Neural cell (in vitro differentiated cells): ENCODE results near the gene CPM. TPM values are rescaled to one million over a fixed set of nuclear protein-coding genes. Genes with fewer than 3 reads are reported as not detected.

Experiments used
- H2AFZ ChIP-seq: fragments of 200-600, 300-800 bp; sonication (generic), shearing (Covaris generic); 2 replicates; pipeline ENCODE4 v1.6.0; 2014; ENCODE audit warnings: low read depth, mild to moderate bottlenecking, antibody characterized with exemption, low read length, moderate library complexity
- H3F3A ChIP-seq: fragments of 200-600 bp; shearing (Covaris generic); 2 replicates; pipeline ENCODE4 v1.6.1; 2016; ENCODE audit warnings: mild to moderate bottlenecking, moderate library complexity, mixed read lengths, antibody characterized with exemption, low read length; ENCODE audit not compliant: insufficient read depth, poor library complexity, severe bottlenecking
- H3K27ac ChIP-seq: fragments of 200-600, 300-800 bp; sonication (generic), shearing (Covaris generic); 2 replicates; pipeline ENCODE4 v1.5.1; 2014; ENCODE audit warnings: mild to moderate bottlenecking, low read length, moderate library complexity
- H3K27me3 ChIP-seq: fragments of 300-800, 200-600 bp; sonication (generic), shearing (Covaris generic); 2 replicates; pipeline ENCODE4 v1.6.0; 2014; ENCODE audit warnings: mild to moderate bottlenecking, low read depth, low read length, moderate library complexity; ENCODE audit not compliant: insufficient read depth
- H3K36me3 ChIP-seq: fragments of 300-800, 200-600 bp; sonication (generic), shearing (Covaris generic); 2 replicates; pipeline ENCODE4 v1.5.1; 2014; ENCODE audit warnings: mild to moderate bottlenecking, antibody characterized with exemption, low read length, moderate library complexity; ENCODE audit not compliant: insufficient read depth
- H3K4me2 ChIP-seq: fragments of 300-800, 200-600 bp; sonication (generic), shearing (Covaris generic); 2 replicates; pipeline ENCODE4 v1.6.0; 2014; ENCODE audit warnings: mild to moderate bottlenecking, low read length
- H3K4me3 ChIP-seq: fragments of 300-800, 200-600 bp; sonication (generic), shearing (Covaris generic); 2 replicates; pipeline ENCODE4 v1.5.1; 2014; ENCODE audit warnings: mild to moderate bottlenecking, low read length, moderate library complexity
- H3K79me2 ChIP-seq: fragments of 200-600 bp; shearing (Covaris generic); replicated peaks from 2 replicates; pipeline ENCODE4 v1.6.0; 2014; ENCODE audit warnings: mild to moderate bottlenecking, low read length, moderate library complexity; ENCODE audit not compliant: insufficient read depth
- H3K9ac ChIP-seq: fragments of 300-800, 200-600 bp; sonication (generic), shearing (Covaris generic); 2 replicates; pipeline ENCODE4 v1.6.1; 2016; ENCODE audit warnings: mild to moderate bottlenecking, low read length, mixed read lengths
- H3K9me2 ChIP-seq: fragments of 200-600 bp; shearing (Covaris generic); 2 replicates; pipeline ENCODE4 v1.6.1; 2016; ENCODE audit warnings: mild to moderate bottlenecking, low read length, mixed read lengths; ENCODE audit not compliant: insufficient read depth
- H3K9me3 ChIP-seq: fragments of 200-600, 300-800 bp; sonication (generic), shearing (Covaris generic); 2 replicates; pipeline ENCODE4 v1.6.1; 2016; ENCODE audit warnings: mild to moderate bottlenecking, mixed run types, low read length, moderate library complexity, mixed read lengths
- H4K20me1 ChIP-seq: fragments of 200-600 bp; shearing (Covaris generic); 2 replicates; pipeline ENCODE4 v1.6.1; 2016; ENCODE audit warnings: mild to moderate bottlenecking, mixed run types; ENCODE audit not compliant: insufficient read depth
- EP300 ChIP-seq: fragments of 450-650 bp; conservative IDR thresholded peaks from 2 replicates; pipeline ENCODE4 v1.6.1; 2014; ENCODE audit warnings: antibody characterized with exemption, mild to moderate bottlenecking, moderate library complexity; ENCODE audit not compliant: poor library complexity, severe bottlenecking
- EZH2 ChIP-seq: fragments of 200-600, 300-800 bp; shearing (Covaris generic), sonication (generic); IDR thresholded peaks from 2 replicates; pipeline ENCODE4 v1.6.1; 2014; ENCODE audit warnings: antibody characterized with exemption, low read length, borderline replicate concordance, mild to moderate bottlenecking; ENCODE audit not compliant: insufficient read depth, poor library complexity, severe bottlenecking
- MXI1 ChIP-seq: fragments of 450-650 bp; conservative IDR thresholded peaks from 2 replicates; pipeline ENCODE4 v1.6.1; 2014; ENCODE audit warnings: antibody characterized with exemption, mild to moderate bottlenecking; ENCODE audit not compliant: poor library complexity, severe bottlenecking
- POLR2AphosphoS5 ChIP-seq: IDR thresholded peaks from 2 replicates; pipeline ENCODE4 v1.6.1; 2012
- RAD21 ChIP-seq: fragments of 450-650 bp; conservative IDR thresholded peaks from 2 replicates; pipeline ENCODE4 v1.6.1; 2014; ENCODE audit warnings: antibody characterized with exemption, mild to moderate bottlenecking, moderate library complexity
- REST ChIP-seq: IDR thresholded peaks from 2 replicates; pipeline ENCODE4 v1.6.1; 2012; ENCODE audit warnings: borderline replicate concordance
- SMC3 ChIP-seq: fragments of 450-650 bp; conservative IDR thresholded peaks from 2 replicates; pipeline ENCODE4 v1.6.1; 2014; ENCODE audit warnings: antibody characterized with exemption, mild to moderate bottlenecking, moderate library complexity; ENCODE audit not compliant: poor library complexity
- TAF1 ChIP-seq: IDR thresholded peaks from 2 replicates; pipeline ENCODE4 v1.6.1; 2012; ENCODE audit warnings: low read depth
- polyA plus RNA-seq: library from polyadenylated mRNA; depleted of rRNA; stranded (reverse); fragments of >200 nt; gene quantifications from 2 replicates; pipeline ENCODE4 v1.2.3, GENCODE V29; 2014
- TF ChIP-seq, protein P1 (sequence below): fragments of 450-650 bp; IDR thresholded peaks from 2 replicates; pipeline ENCODE4 v1.5.1; 2014; ENCODE audit warnings: antibody characterized with exemption, mild to moderate bottlenecking, moderate library complexity; ENCODE audit not compliant: poor library complexity, severe bottlenecking

CPM gene
- polyA plus RNA-seq, 1 donor from 2014 or later = not detected

DNA sequence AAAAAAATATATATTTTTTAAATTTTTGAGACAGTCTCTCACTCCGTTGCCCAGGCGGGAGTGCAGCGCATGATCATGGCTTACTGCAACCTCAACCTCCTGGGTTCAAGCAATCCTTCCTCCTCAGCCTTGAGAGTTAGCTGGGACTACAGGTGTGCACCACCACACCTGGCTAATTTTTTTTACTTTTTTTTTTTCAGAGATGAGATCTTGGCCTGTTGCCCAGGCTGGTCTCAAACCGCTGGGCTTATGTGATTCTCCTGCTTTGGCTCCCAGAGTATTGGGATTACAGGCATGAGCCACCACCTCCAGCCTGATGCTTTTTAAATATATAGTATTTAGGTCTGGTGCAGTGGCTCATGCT lies 100.5 kb downstream of the CPM start:
- Histone ChIP-seq H3K36me3 (no peaks in the 10 kb centered on the region), H3K27me3 (no peaks in the 10 kb centered on the region)
- no peak for TF ChIP-seq REST
- TF ChIP-seq, protein P1, sequence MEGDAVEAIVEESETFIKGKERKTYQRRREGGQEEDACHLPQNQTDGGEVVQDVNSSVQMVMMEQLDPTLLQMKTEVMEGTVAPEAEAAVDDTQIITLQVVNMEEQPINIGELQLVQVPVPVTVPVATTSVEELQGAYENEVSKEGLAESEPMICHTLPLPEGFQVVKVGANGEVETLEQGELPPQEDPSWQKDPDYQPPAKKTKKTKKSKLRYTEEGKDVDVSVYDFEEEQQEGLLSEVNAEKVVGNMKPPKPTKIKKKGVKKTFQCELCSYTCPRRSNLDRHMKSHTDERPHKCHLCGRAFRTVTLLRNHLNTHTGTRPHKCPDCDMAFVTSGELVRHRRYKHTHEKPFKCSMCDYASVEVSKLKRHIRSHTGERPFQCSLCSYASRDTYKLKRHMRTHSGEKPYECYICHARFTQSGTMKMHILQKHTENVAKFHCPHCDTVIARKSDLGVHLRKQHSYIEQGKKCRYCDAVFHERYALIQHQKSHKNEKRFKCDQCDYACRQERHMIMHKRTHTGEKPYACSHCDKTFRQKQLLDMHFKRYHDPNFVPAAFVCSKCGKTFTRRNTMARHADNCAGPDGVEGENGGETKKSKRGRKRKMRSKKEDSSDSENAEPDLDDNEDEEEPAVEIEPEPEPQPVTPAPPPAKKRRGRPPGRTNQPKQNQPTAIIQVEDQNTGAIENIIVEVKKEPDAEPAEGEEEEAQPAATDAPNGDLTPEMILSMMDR = no peak
- TF ChIP-seq EP300 = no peak
- no peak for TF ChIP-seq TAF1
- TF ChIP-seq SMC3 = no peak
- TF ChIP-seq EZH2 = no peak
- TF ChIP-seq POLR2AphosphoS5 = no peak
- no peak for TF ChIP-seq MXI1
- TF ChIP-seq RAD21 = no peak

GRCh38 chr12:68831751-68832503 lies 101.0 kb downstream of the CPM start:
- Histone ChIP-seq H3K9ac (no peak overlapping the region), H3K4me2 (no peak overlapping the region), H3K36me3 (no peaks in the 10 kb centered on the region), H3F3A (no peaks in the 10 kb centered on the region), H4K20me1 (no peaks in the 10 kb centered on the region), H3K27ac (no peak overlapping the region), H2AFZ (no peak overlapping the region), H3K9me3 (no peaks in the 10 kb centered on the region), H3K9me2 (no peaks in the 10 kb centered on the region), H3K4me3 (no peak overlapping the region), H3K79me2 (no peaks in the 10 kb centered on the region), H3K27me3 (no peaks in the 10 kb centered on the region)
- TF ChIP-seq POLR2AphosphoS5 (no peak), TAF1 (no peak), EZH2 (no peak), MXI1 (no peak), EP300 (no peak), SMC3 (no peak)

More for the DNA sequence above, 100.5 kb downstream of the CPM start:
- Histone ChIP-seq H3K4me2 (no peak overlapping the region), H3K9me3 (no peaks in the 10 kb centered on the region), H3K27ac (no peak overlapping the region), H3K4me3 (no peak overlapping the region), H3F3A (no peaks in the 10 kb centered on the region), H3K9ac (no peak overlapping the region), H3K9me2 (no peaks in the 10 kb centered on the region), H2AFZ (no peak overlapping the region), H4K20me1 (no peaks in the 10 kb centered on the region), H3K79me2 (no peaks in the 10 kb centered on the region)
